Neural progenitor cell (in vitro differentiated cells): ENCODE data around the gene FNIP1.

Experiments
- EZH2phosphoT487 ChIP-seq: fragments of 200-600 bp; sonication (generic); IDR thresholded peaks from 2 replicates; pipeline ENCODE4 v1.6.1; 2017; ENCODE audit warnings: antibody characterized with exemption
- TF ChIP-seq, protein P1 (sequence below): fragments of 200-600 bp; sonication (generic); IDR thresholded peaks from 2 replicates; pipeline ENCODE4 v1.5.1; 2017; ENCODE audit warnings: antibody characterized with exemption, mild to moderate bottlenecking

DNA sequence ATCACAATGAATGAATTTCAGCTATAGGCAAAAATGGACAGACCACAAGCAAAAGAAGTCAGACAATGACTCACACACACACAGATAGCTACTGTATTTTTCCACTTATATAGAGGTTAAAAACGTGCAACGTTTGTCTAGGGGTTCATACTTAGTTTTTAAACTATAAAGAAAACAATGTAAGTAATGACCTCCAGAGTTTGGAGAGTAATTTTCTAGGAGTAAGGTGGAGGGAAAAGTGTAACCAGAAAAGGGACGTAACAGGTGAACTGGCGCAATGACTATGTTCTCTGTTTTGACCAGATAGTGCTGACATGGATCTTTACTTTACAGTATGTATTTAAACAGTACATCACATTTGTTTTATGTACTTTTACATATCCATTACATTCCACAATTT, 51.1 kb downstream of the FNIP1 start:
- TF ChIP-seq, protein P1, sequence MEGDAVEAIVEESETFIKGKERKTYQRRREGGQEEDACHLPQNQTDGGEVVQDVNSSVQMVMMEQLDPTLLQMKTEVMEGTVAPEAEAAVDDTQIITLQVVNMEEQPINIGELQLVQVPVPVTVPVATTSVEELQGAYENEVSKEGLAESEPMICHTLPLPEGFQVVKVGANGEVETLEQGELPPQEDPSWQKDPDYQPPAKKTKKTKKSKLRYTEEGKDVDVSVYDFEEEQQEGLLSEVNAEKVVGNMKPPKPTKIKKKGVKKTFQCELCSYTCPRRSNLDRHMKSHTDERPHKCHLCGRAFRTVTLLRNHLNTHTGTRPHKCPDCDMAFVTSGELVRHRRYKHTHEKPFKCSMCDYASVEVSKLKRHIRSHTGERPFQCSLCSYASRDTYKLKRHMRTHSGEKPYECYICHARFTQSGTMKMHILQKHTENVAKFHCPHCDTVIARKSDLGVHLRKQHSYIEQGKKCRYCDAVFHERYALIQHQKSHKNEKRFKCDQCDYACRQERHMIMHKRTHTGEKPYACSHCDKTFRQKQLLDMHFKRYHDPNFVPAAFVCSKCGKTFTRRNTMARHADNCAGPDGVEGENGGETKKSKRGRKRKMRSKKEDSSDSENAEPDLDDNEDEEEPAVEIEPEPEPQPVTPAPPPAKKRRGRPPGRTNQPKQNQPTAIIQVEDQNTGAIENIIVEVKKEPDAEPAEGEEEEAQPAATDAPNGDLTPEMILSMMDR = no peak
- no peak for TF ChIP-seq EZH2phosphoT487
